Measurements from ENCODE around the gene LILRA6. TPM values are rescaled to one million over a fixed set of nuclear protein-coding genes. Genes with fewer than 3 reads are reported as not detected.
A peak's percentile ranks its signal among the peaks of the same experiment; 100 is the strongest.

Gene LILRA6
- total RNA-seq, 4 donors from 2014 or later = 1.0 to 1.7 TPM; not detected in 2

DNA sequence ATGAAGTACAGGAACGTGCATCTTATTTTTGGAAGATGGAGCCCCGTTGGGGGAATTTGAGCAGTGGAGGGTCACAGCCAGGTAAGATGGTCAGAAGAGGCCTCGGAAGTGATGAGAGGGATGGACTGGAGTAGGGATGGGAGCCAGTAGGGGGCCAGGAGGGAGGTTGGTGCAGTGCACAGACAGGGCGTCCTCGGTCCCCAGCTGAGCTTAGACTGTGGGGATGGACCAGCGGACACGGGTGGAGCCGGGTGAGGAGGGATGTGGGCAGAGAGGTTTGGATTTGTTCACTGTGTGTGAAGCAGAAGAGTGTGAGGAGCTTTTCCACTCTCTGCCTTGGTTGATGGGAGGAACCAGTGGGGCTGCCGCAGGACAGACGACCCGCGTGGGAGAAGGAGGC, 31.4 kb downstream of the LILRA6 start:
- intact Hi-C loops (cut with DNase I; ENCODE audit: low total_unique reads) = no loop called here
- H3K4me1 ChIP-seq = peaks cover 0 to 10% of the 10 kb centered on the region in 2 donors
- H3K27ac ChIP-seq = no peak overlapping the region
- no peak overlapping the region for H3K4me3 ChIP-seq
- no peak for DNase-seq
- no peaks in the 10 kb centered on the region for H3K9me3 ChIP-seq
- H3K36me3 ChIP-seq = no peaks in the 10 kb centered on the region
- TF ChIP-seq, protein P1, sequence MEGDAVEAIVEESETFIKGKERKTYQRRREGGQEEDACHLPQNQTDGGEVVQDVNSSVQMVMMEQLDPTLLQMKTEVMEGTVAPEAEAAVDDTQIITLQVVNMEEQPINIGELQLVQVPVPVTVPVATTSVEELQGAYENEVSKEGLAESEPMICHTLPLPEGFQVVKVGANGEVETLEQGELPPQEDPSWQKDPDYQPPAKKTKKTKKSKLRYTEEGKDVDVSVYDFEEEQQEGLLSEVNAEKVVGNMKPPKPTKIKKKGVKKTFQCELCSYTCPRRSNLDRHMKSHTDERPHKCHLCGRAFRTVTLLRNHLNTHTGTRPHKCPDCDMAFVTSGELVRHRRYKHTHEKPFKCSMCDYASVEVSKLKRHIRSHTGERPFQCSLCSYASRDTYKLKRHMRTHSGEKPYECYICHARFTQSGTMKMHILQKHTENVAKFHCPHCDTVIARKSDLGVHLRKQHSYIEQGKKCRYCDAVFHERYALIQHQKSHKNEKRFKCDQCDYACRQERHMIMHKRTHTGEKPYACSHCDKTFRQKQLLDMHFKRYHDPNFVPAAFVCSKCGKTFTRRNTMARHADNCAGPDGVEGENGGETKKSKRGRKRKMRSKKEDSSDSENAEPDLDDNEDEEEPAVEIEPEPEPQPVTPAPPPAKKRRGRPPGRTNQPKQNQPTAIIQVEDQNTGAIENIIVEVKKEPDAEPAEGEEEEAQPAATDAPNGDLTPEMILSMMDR (IDR thresholded peaks at IDR 0.05) = no peak
- no peak for TF ChIP-seq POLR2A (IDR thresholded peaks at IDR 0.05)
- H3K27me3 ChIP-seq = no peaks in the 10 kb centered on the region

DNA sequence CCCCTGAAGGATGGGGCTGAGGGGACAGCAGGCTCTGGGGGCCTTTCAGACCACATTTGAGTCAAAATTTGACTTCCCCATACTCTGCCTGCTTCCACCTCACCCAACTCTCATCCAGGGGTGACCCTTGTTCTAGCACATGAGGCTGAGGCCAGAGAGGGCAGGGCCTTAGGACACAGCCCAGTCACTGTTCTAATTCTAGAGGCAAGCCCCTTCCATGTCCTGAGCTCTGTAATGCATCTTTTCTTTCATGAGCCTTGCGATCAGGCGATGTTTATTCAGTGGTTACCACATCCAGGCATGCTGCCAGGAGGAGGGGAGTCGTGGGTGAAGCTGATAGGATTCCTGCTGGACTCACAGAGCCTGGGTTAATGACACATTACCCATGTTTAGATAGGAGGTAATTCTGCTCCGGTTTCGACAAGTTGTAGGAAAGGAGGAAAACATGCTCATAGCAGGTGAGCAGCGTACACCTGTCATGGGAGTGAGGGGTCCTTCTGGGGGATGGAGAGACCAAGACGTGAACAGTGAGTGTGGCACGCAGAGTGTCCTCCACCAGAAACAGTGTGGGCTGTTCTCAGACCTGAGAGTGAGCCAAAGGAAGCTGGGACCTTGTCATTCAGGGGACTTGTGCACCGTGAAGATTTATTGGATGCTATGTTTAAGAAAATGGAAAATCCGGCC, 32.6 kb downstream of the LILRA6 start:
- TF ChIP-seq, protein P1 (IDR thresholded peaks at IDR 0.05) = no peak
- no peak for TF ChIP-seq POLR2A (IDR thresholded peaks at IDR 0.05)
- no peaks in the 10 kb centered on the region for H3K36me3 ChIP-seq
- H3K4me1 ChIP-seq = peaks cover 0 to 10% of the 10 kb centered on the region in 2 donors
- intact Hi-C loops (cut with DNase I; ENCODE audit: low total_unique reads) = no loop called here
- peak overlapping the region; percentile 63 to 74 for H3K27ac ChIP-seq
- H3K27me3 ChIP-seq = no peaks in the 10 kb centered on the region
- H3K4me3 ChIP-seq = no peak overlapping the region
- peak; percentile 80 to 83 for DNase-seq
- no peaks in the 10 kb centered on the region for H3K9me3 ChIP-seq

DNA sequence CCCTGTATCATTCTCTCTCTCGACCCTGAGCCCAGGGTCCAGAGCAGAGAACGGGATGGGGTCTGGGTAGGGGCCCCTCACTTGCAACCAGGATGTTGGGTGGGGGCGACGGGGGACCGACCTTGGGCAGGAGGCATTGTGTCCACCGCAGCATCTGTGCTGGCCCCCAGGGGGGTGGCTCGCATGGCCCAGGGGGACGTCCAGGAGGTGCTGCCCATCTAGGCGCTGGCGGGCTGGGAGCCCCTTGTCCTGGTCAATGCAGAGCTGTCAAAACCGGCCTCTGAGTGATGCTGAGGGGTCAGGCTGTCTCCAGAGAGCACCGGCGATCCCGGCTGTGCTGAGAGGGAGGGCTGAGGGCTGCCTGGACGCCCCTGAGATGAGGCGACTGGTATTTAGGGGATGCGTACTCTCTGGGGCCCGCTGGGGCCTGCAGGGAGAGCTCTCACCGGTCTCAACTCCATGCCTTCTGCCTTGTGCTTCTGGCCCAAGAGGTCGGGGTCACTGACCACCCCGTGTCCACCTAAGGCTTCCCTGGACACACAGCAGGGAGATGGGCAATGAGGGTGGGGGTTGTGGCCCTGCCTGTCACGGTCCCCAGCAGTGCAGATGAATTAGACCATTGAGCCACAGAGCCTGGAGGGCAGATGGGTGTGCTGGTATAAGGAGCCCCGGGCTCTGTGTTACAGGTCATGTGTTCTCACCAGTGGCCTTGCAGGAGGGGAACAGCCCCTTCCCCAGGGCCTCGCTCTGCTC, 33.4 kb downstream of the LILRA6 start:
- TF ChIP-seq, protein P1 (IDR thresholded peaks at IDR 0.05) = no peak
- no peak for TF ChIP-seq POLR2A (IDR thresholded peaks at IDR 0.05)
- Histone ChIP-seq H3K4me3 (no peak overlapping the region), H3K4me1 (peaks cover 0 to 10% of the 10 kb centered on the region in 2 donors), H3K27ac (peak overlapping the region; percentile 63 to 74), H3K9me3 (no peaks in the 10 kb centered on the region), H3K27me3 (no peaks in the 10 kb centered on the region), H3K36me3 (no peaks in the 10 kb centered on the region)
- no peak for DNase-seq
- intact Hi-C loops (cut with DNase I; ENCODE audit: low total_unique reads) = no loop called here

DNA sequence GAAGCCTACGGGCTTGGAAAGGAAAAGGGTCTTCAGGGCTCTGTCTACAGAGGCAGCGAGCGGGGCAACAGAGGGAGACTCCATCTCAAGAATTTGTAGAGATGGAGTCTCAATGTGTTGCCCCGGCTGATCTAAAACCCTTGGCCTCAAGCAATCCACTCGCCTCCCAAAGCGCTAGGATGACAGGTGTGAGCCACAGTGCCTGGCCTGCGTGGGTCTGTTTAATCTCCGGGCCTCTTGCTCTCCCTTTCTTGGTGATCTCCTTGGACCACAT, 33.9 kb downstream of the LILRA6 start:
- H3K4me3 ChIP-seq = no peak overlapping the region
- peak overlapping the region in 1 of 2 donors; percentile 74 for H3K27ac ChIP-seq
- H3K36me3 ChIP-seq = no peaks in the 10 kb centered on the region
- TF ChIP-seq, protein P1 (IDR thresholded peaks at IDR 0.05) = no peak
- no peak for TF ChIP-seq POLR2A (IDR thresholded peaks at IDR 0.05)
- H3K9me3 ChIP-seq = no peaks in the 10 kb centered on the region
- H3K27me3 ChIP-seq = no peaks in the 10 kb centered on the region
- intact Hi-C loops (cut with DNase I; ENCODE audit: low total_unique reads) = no loop called here
- H3K4me1 ChIP-seq = peaks cover 0 to 10% of the 10 kb centered on the region in 2 donors
- no peak for DNase-seq
